HG02588 (cell line): ENCODE results near the gene HTRA3.

Experiments
- ATAC-seq: cut with Tn5 transposase; IDR thresholded peaks from one replicate; pipeline ENCODE4 v1.9.1; 2021; ENCODE audit warnings: mild to moderate bottlenecking, moderate library complexity; ENCODE audit not compliant: unreplicated experiment

The HTRA3 gene

DNA sequence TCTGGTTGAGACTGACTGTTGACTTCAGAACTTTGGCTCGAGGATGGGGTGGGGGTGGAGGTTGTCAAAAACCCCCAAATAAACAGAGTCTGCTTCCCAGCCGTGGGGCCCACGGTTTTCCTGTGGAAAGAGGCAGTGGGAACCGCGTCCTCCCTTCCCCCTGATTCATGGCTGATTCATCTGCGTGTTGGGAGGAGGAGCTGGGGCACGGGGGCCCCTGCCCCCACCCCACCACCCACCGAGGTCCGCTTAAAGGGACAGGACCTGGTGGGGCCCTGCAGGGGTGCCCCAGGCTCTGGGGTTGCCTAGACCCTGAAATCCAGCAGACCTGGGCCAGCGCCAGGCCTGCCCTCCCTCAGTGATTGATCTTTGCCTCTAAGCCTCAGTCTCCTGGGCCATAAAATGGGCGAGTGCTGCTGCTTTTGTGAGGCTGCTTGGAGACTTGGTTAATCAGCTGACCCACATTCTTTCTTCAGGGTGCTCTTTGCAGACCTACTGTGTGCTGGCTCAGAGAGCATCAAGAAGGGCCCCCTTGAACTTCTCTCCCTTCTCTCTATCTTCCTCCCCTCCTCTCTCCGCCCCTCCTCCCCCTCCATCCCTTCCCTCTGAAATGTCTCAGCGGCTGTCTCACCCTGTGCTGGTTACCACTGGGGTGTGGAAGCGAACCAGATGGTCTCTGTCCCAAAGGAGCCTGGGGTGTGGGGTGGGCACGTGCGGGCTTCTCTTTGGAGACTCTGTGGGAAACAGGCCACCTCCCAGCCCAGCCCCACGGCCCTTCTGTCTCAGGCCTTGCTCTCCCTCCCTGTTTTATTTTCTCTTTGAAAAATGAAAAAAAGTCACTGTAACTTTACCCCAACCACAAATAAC lies 9.1 kb downstream of the HTRA3 start:
- ATAC-seq = no peak

DNA sequence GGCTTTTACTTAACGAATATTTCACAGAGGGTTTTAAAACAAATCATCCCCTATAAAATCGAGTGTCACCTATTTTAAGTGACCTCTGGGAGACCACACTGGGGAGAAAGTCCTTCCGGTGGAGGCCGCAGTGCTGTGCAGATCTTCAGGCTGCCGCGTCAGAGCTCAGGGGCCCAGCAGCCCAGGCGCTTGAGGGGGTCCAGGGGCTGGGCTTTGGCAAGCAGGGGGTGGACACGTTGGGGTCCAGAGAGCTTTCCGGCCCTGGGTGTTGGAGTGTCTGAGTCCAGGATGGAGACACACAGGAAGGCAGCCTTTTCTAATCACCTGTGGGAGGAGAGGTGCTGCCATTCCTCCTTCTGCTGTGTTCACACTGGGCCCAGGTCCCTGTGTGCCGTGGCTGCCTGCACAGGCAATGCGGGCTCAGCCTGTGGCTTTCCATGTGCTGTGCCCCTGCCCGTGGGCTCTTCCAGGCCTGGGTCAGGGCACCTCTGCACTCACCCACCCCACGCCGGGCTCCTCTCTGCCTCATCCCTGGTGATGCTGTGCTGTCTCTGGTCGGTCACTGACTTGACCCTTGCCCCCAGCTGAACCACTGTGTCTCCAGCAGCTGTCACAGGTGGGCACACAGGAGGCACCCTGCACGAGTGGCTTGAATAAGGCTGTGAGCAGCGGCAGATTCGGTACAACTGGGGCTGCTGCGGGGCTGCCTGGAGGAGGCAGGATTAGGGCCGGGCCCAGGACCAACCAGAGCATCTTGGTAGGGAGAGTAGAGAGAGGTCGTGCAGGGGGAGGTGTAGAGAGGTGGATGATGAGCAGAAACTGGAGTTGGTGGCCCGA lies 10.0 kb downstream of the HTRA3 start:
- no peak for ATAC-seq

DNA sequence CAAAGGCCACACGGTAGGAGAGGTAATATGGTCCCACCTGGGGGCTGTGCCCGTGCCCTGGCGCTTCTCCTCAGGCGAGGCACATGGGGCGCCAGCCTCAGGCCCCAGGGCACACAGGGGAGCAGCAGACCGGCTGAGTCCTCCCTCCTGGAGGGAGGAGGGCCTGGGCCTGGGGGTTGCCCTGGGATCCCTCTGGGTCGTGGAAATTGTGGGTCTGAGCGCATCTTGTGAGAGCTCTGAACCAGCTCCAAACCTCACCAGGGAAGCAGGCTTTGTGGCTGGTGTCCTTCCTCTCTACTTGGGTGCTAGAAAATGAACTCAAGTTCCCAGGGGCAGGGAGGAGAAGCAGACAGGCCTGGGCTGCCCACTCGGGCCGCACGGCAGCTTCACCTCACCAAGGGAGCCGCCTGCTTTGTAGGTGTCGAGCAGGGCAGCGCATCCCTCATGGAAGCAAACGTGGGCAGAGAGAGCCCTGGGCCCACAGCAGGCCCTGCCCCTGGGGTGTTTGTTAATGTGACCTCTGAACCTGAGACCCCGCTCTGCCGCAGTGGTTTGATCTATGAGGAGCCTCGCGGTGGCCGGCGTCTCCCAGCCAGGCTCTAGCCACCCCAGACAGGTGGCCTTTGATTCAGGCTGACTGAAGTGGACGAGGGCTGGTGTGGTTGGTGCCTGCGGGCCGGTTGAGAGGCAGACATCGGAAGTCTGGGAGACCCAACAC lies 10.8 kb downstream of the HTRA3 start:
- no peak for ATAC-seq

DNA sequence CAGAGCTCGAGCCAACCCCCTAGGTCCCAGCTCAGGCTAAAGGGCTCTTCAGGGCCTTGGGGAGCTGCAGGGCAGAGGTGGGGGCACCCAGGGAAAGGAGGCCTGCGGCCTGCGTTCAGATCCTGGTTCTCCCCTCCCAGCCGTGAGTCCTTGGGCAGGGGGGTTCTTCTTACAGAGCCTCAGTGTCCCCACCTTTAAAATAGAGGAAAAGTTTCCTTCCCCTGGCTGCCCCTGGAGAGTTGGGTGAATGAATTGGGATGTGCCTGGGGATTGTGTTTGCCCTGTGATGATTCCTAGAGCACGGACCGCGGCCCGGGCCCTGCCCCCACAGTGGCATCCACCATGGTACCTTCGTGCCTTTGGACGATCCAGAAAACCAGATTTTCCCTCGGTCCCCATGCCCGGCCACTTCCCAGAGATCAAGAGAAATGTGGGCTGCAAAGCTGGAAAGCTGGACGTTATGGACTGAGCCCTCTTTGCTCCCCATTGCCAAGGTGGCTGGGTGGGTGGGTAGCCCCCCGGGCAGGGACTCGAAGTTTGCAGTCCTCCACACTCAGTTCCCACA lies 11.4 kb downstream of the HTRA3 start:
- ATAC-seq = no peak

DNA sequence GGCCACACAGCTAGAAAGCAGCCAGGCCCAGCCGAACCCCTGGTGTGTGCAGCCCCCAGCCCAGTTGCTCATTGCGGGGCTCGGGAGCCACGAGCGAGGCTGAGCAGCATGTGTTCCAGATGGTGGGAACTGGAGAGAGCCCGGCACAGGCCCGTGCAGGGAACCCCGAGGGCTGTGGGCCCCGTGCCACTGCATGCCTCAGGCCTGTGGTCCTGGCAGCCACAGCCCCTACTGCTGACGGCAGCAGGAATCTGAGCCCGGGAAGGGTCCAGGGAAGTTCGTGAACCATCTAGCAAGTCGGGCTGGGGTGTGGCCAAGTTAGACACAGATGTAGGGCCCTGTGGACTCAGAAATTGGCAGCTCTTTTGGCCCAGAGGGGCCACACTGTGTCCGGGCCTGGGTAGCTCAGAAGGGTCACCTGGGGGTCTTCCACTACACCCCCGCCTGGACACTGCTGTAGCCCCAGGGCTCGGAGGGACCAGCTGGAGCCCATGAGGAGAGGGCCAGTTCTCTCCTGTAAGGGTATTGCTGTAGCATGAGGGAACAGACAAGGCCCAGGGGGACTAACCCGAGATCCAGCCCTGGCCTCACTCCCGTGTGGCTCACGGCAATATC lies 12.1 kb downstream of the HTRA3 start:
- no peak for ATAC-seq

DNA sequence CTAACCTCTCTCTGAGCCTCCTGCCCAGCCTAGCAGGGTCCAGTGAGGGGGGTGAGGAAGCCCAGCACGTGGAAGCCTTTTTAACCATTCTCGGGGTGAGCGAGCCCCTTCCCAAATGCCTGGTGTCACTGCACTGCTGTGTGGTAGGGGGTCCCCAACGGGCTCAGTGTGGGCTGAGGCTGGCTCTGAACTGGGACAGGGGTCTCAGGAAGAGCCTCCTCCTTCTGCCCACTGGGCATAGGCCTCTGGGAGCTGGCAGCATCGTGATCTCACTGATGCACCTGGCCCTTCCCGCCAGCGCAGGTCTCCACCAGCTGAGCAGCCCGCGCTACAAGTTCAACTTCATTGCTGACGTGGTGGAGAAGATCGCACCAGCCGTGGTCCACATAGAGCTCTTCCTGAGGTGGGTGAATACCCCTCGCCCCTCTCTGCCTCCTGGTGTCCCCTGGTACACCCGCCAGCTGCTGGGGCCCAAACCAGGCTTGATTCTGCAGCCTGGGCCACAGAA lies 12.6 kb downstream of the HTRA3 start:
- no peak for ATAC-seq

DNA sequence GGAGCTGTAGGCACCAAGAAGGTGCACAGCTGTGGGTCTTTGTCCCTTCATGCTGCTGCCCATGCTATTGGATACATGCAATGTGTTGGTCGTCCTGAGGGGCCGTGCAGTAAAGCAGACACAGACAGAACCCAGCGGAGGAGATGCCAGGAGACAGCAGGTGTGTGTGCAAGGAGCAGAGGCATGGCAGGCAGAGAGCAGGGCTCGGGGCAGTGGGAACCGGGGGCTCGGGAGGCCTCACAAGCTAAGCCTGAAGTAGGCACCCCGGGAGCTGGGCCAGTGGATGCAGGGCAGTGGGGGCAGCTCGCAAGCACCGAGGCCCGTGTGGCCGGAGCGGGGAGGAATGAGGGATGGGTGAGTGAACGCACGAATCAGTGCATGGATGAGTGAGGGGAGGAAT lies 13.2 kb downstream of the HTRA3 start:
- no peak for ATAC-seq

DNA sequence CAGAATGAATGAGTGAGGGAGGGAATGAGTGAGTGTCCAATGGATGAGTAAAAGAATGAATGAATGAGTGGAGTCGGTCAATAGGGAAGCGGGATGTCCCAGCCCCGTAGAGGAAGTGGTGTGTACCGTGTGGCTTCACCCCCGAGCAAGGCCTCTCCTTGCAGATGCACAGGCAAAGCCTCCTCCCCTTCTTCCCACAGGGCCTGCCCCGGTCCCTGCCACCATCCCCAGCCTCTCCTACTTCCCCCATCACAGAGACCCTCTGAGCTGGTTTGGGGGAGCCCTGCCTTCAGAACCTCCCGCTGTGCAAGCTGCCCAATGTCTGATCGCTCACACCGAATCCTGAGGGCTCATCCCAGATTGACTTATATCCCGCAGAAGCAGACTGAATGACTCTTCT lies 13.6 kb downstream of the HTRA3 start:
- ATAC-seq = no peak

DNA sequence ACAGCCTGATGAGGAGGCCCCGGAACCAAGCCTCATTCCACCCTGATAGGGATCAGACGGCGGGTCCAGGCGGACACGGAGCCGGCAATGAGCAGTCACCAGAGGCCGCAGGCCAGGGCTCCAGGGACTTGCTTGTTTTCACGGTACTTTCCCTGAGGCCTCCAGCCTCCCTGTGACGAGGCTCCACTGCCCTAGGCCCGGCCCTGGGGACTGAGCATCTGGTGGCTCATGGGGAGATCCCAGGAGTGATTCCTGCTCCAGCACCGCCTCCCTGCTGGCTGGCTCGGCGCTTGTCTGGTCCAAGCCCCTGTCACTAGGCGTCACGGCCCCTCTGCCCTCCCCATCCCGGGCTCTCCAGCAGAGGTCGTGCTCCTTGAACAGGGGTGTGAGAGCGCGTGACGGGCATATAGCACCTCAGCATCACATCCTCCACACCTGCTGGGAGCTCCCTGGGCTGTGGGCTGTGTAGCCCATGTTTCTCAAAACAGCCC lies 14.1 kb downstream of the HTRA3 start:
- no peak for ATAC-seq

DNA sequence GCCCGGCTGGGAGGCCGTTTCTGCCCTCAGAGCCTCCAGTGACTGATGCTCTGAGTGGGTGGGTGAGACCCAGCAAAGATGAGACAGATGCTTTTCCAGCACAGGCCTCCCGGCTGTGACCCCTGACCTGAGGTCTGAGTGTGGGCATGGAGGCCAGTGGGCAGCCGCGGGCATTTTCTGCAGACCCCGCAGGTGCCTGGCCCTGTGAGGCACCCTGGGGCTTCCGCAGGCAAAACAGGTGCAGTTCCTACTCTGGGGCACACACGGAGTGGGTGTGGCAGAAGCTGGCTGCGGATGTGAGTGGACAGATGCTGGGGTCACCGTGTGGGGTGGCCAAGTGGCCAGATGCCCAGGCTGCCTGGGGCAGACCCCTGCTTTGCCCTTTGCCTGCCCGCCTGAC lies 14.8 kb downstream of the HTRA3 start:
- no peak for ATAC-seq

DNA sequence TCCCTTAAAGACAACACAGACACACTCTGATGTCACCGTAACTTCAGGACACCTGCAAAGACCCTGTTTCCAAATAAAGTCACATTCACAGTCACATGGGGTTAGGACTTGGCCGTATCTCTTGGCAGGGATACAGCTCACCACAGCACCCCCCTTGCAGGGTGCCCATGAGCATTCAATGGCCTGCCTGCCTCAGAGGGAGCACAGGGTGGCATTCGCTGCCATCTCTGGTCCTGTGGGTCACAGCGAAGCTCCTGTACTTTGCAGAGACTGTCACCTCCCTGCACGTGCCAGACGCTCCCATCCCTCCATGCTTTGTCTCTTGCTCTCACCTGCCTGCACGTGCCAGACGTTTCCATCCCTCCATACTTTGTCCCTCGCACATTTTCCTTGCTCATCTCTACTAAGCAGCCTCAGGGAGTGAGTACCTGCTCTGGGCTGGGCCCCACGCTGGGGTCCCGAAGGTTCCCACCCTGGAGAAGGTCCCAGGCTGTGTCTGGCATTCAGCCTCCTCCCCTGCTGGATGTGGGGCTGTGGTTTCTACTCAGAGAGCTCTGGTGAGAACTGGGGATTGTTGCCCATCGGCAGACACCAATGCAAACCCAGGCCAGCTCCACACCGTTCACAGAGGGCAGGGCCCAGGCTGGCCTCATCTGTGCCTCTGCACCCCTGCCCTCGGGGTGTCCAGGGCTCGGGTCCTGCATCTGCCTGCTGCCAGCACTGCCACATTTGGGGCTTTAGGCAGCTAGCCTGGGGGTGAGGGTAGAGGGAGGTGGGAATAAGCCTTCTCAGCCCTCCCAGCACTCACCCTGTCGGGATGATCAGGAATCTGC lies 15.8 kb downstream of the HTRA3 start:
- no peak for ATAC-seq

DNA sequence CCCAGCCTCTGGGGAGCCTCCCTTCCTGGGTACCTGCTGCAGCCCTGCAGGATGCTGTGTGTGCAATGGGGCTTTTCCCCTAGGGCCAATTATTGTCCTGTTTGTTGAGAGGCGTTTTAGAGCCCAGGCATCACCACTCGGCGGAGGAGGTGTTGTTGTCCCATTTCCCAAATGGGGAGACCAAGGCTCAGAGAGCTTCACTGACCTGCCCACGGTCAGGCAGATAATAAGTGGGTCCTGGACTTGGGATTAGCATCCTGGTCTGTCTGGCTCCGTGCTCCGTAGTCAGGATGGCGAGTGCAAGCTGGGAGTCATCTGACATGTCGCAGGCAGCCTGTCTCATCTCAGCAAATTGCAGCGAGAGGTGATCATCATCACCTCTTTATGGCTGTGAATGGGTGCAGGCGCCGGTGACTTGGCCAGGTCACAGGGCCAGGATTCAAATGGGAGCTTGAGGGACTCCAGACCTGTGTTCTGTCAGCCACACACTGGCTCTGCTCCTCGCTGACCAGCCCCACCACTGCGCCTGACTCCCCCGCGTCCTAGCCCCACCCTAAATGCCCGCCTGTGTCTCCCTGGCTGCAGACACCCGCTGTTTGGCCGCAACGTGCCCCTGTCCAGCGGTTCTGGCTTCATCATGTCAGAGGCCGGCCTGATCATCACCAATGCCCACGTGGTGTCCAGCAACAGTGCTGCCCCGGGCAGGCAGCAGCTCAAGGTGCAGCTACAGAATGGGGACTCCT lies 16.6 kb downstream of the HTRA3 start:
- ATAC-seq = no peak

DNA sequence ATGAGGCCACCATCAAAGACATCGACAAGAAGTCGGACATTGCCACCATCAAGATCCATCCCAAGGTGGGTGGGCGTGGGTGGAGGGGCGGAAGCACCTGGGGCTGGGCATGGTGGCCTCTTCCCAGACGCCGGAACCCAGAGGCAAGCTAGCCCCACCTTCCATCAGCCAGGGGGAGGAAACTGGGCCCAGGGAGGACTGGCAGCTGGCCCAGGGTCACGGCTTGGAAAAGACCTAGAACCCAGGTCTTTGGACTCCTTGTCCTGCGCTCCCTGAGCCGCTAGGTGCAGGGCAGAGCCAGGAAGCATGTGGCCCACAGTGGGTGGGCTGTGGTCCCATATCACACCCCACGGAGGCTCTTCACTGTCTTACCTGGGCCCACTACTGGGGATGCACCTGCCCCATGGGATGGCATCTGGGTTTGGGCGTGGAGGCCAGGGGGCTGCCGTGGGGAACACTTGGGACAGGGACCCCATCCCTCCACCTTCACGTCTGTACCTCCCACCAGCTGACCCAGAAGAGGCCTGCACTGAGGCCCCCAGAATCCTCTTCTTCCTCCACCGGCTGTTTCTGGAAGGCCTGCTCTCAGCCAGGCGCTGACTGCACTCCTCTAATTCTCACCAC lies 17.3 kb downstream of the HTRA3 start:
- ATAC-seq = no peak

DNA sequence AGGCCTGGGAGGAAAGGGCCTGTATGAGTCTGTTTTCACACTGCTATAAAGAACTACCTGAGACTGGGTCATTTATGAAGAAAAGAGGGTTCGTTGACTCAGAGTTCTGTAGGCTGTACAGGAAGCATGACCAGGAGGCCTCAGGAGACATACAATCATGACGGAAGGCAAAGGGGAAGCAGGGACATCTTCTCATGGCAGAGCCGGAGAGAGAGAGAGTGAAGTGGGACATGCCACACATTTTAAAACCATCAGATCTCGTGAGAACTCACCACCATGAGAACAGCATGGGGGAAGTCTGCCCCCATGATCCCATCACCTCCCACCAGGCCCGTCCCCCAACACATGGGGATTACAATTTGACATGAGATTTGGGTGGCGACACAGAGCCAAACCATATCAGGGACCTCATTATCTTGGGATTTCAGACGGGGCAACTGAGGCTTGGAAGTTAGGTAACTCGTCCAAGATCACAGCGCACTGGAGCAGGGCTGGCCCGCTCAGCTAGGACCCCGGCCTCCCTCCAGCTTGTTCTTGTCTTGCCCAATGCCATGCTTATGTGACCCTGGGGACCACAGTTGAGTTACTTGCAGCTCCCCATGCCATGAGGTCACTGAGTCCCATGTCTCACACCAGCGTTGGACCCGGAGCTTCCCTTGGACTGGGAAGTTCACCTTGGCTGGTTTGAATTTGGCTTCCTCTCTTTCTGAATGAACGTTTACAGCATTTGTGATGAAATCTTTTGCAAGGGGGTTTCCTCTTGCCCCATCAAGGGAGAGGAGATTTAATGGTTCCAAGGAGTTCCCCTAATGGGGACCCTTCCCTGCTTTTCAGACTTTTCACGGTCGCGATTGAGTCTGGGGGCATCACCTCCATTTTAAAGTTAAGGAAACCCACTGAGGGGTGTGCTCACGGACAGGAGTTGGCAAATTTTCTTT lies 18.1 kb downstream of the HTRA3 start:
- ATAC-seq = no peak

DNA sequence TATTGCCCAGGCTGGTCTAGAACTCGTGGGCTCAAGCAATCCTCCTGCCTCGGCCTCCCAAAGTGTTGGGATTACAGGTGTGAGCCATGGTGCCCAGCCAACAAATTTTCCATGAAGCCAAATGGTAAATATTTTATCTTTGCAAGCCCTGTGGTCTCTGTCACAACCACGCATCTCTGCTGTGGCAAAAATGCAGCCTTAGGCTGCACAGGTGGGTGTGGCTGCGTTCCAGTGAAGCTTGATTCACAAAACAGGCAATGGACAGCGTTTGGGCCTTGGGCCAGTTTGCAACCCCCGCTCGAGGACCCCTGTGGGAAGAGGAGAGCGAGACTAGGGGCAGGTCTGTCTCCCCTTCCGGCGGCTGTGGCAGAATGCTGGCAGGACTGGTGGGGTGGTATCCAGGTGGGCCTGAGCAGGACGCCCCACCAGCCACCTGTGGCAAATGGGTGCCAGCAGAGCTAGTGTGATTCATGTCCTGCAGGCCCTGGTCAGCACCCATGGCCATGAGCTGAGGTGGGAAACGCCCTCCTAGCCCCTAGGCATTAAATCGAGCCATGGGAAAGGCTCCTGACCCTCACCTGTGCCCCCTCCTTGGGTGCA lies 19.7 kb downstream of the HTRA3 start:
- no peak for ATAC-seq

DNA sequence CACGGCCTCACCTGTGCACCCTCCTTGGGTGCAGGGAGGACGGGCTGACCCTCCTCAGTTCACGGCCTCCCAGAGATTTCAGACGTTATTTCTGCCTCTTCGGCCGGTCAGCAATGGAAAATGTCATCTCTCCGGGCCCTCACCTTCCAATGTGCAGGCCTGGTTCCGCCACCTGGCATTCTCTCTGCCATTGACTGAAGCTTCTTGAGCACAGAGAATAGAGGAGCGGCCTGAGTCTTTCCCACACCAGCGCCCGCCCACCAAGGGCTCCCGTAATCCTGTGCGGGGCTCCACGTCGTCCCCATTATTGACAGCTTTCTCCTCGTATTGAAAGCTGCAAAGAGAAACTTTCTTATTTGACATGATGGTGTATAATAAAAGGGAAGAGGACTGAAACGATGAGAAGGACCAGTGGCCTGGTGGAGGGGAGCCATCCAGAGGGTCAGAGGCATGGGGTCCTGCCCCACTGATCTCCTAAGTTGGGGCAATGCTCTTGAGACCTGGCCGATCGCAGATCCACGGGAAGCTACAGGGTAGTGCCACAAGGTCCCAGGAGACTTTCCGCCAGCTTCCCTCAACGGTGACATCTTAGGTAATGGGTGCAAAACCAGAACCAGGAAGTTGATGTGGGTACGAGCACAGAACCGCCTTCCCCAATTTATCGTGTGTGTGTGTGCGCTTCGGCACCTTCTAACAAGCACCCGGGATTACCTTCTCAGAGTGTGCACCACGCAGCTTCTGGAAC lies 20.6 kb downstream of the HTRA3 start:
- no peak for ATAC-seq
